ENCODE measurements around the gene TCERG1L. TPM values are rescaled to one million over a fixed set of nuclear protein-coding genes. Genes with fewer than 3 reads are reported as not detected.

The TCERG1L gene
- total RNA-seq, 4 donors from 2014 or later, result 0.42 to 1.3 TPM; not detected in 2

GRCh38 chr10:131087464-131088215, 223.9 kb downstream of the TCERG1L start:
- Histone ChIP-seq H3K4me1 (peaks cover 0 to 9% (median 0%) of the 10 kb centered on the region in 4 donors), H3K36me3 (no peaks in the 10 kb centered on the region), H3K9me3 (peaks cover 0 to 7% (median 0%) of the 10 kb centered on the region in 4 donors), H3K27me3 (no peaks in the 10 kb centered on the region), H3K27ac (no peak overlapping the region), H3K4me3 (no peak overlapping the region)
- no peak for DNase-seq (ENCODE audit: low spot score in 2 of 2)
- TF ChIP-seq POLR2A (IDR thresholded peaks at IDR 0.05) (no peak), CTCF (IDR thresholded peaks at IDR 0.05) (no peak), EP300 (IDR thresholded peaks at IDR 0.05) (no peak)
- 84 to 86% methylated on average over 24 of the region's 24 CpGs for WGBS, 2 donors

- peaks cover 0 to 14% (median 0%) of the 10 kb centered on the region in 4 donors for H3K4me1 ChIP-seq
- no peak for TF ChIP-seq CTCF (IDR thresholded peaks at IDR 0.05)
- TF ChIP-seq POLR2A (IDR thresholded peaks at IDR 0.05), result no peak
- TF ChIP-seq EP300 (IDR thresholded peaks at IDR 0.05), result no peak
- 86 to 99% methylated on average over 4 to 5 of the region's 5 CpGs for WGBS, 2 donors
Measured at GRCh38 chr10:131086511-131086910, 225.0 kb downstream of the TCERG1L start.

GRCh38 chr10:131086094-131086493, 225.4 kb downstream of the TCERG1L start:
- Histone ChIP-seq H3K9me3 (peaks cover 0 to 7% (median 0%) of the 10 kb centered on the region in 4 donors), H3K27me3 (no peaks in the 10 kb centered on the region), H3K4me3 (no peak overlapping the region), H3K36me3 (no peaks in the 10 kb centered on the region), H3K4me1 (peaks cover 0 to 18% (median 0%) of the 10 kb centered on the region in 4 donors), H3K27ac (no peak overlapping the region)
- 90 to 93% methylated on average over 6 of the region's 6 CpGs for WGBS, 2 donors
- TF ChIP-seq POLR2A (IDR thresholded peaks at IDR 0.05) (no peak), EP300 (IDR thresholded peaks at IDR 0.05) (no peak), CTCF (IDR thresholded peaks at IDR 0.05) (no peak)
- no peak for DNase-seq (ENCODE audit: low spot score in 2 of 2)

More at GRCh38 chr10:131086511-131086910, 225.0 kb downstream of the TCERG1L start:
- H3K27ac ChIP-seq, result no peak overlapping the region
- no peak overlapping the region for H3K4me3 ChIP-seq
- H3K9me3 ChIP-seq, result peaks cover 0 to 7% (median 0%) of the 10 kb centered on the region in 4 donors
- H3K27me3 ChIP-seq, result no peaks in the 10 kb centered on the region
- no peak for DNase-seq (ENCODE audit: low spot score in 2 of 2)
- no peaks in the 10 kb centered on the region for H3K36me3 ChIP-seq

GRCh38 chr10:131085091-131085860, 226.2 kb downstream of the TCERG1L start:
- H3K36me3 ChIP-seq, result no peaks in the 10 kb centered on the region
- H3K27ac ChIP-seq, result no peak overlapping the region
- H3K27me3 ChIP-seq, result no peaks in the 10 kb centered on the region
- 77 to 78% methylated on average over 21 of the region's 21 CpGs for WGBS, 2 donors
- TF ChIP-seq CTCF (IDR thresholded peaks at IDR 0.05), result no peak
- no peak for TF ChIP-seq EP300 (IDR thresholded peaks at IDR 0.05)
- TF ChIP-seq POLR2A (IDR thresholded peaks at IDR 0.05), result no peak
- peaks cover 0 to 24% (median 0%) of the 10 kb centered on the region in 4 donors for H3K4me1 ChIP-seq
- peaks cover 0 to 7% (median 0%) of the 10 kb centered on the region in 4 donors for H3K9me3 ChIP-seq
- H3K4me3 ChIP-seq, result no peak overlapping the region
- no peak for DNase-seq (ENCODE audit: low spot score in 2 of 2)

GRCh38 chr10:131084791-131085090, 226.8 kb downstream of the TCERG1L start:
- no peaks in the 10 kb centered on the region for H3K27me3 ChIP-seq
- no peak overlapping the region for H3K27ac ChIP-seq
- H3K9me3 ChIP-seq, result peaks cover 0 to 7% (median 0%) of the 10 kb centered on the region in 4 donors
- 82 to 85% methylated on average over 14 of the region's 14 CpGs for WGBS, 2 donors
- no peak for DNase-seq (ENCODE audit: low spot score in 2 of 2)
- H3K4me1 ChIP-seq, result peaks cover 0 to 24% (median 0%) of the 10 kb centered on the region in 4 donors
- H3K4me3 ChIP-seq, result no peak overlapping the region
- H3K36me3 ChIP-seq, result no peaks in the 10 kb centered on the region
- TF ChIP-seq EP300 (IDR thresholded peaks at IDR 0.05) (no peak), POLR2A (IDR thresholded peaks at IDR 0.05) (no peak), CTCF (IDR thresholded peaks at IDR 0.05) (no peak)

Measured in tibial nerve (tissue), 4 donors.